PC-9 (cell line): Measurements from ENCODE around the gene SNCAIP.

Experiments
- CTCF ChIP-seq: fragments of 200-600 bp; sonication (generic); conservative IDR thresholded peaks from 2 replicates; pipeline ENCODE4 v1.6.1; 2017; ENCODE audit warnings: mixed run types, antibody characterized with exemption, mild to moderate bottlenecking, moderate library complexity
- EZH2 ChIP-seq: fragments of 200-600 bp; sonication (generic); IDR thresholded peaks from 2 replicates; pipeline ENCODE4 v1.8.0; 2017; ENCODE audit warnings: antibody characterized with exemption, low read depth

DNA sequence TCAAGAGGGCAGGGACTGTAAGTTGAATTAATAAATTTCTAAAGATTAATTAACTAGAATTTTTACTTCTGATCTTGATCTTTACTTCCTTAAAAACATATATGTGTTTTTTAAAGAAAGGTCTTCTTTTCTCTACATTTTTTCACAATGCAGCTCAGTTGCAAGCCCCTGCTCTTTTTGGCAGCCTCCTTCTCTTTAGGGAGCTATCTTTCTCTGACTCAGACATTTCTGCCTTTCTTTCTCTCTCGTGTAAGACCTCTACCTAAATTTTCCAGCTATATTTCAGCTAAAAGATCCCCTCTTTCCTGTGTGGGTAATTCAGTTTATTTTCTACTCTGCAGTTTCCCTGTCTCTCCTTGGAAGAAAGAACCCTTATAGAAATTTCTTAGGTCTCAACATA lies 38.3 kb upstream of the SNCAIP start:
- TF ChIP-seq EZH2 (no peak), CTCF (no peak)
